NCI-H1417 treated with DMSO at 0.1 percent for 48 hours (cell line): ENCODE measurements around the gene DMD.
"Not testable (repeated sequence)": the region's sequence is repeated elsewhere in the genome, so short reads cannot be mapped to it uniquely, and the experiment has no call there.

Source experiments
- DNase-seq: peaks from one replicate; lab custom pipeline; 2025; lab: John Stamatoyannopoulos, UW

The DMD gene

GRCh38 chrX:31429915-31430314 is 1781.4 kb downstream of the DMD start:
- DNase-seq: no peak

DNA sequence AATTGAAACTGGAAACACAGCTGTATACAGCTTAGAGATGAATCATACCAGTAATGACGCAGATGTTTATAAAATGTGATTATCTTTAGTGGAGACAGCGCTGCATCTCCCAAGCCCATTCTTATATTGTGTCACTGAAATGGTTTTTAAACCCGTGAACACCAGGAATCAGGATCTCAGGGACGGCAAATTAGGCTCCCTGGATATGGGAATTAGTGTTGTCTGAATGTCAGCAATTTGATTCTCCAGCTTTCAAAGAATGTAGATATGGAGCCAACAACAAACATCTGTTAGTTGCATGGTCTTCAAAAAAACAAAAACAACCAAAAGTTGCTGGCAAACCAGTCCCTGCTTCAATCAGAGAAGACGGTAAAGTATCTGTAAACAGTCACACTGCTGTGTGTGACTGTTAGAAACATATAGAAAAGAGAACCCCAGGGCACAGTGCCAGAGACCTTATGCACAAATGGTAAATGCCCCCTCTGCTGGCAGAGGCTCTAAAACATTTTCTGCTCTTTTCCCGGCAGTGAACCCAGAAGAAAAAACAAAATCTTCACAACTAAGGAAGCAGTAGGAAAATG is 1787.7 kb downstream of the DMD start:
- DNase-seq: no peak

GRCh38 chrX:31421441-31421840 is 1789.9 kb downstream of the DMD start:
- no peak for DNase-seq

GRCh38 chrX:31420711-31421151 is 1790.6 kb downstream of the DMD start:
- DNase-seq: no peak

DNA sequence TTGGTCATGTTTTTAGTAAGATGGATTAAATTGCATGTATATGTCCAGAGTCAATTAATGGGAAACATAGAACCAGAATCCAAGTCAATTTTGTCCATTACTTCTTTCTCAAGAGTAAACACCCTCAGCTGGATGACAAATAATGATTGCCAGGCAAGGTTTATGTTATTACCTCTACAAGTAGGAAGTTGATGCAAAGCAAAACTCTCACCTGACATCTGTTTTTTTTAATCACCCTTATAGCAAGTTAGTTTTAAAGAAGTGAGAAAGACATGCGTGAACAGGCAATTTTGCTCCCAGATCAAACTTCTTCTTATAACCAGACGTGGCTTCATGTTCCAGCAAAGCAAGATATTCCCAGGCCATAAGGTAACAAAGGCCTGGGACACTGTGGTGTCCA is 1791.0 kb downstream of the DMD start:
- DNase-seq: no peak

- no peak for DNase-seq
Measured at GRCh38 chrX:31397119-31397518, 1814.2 kb downstream of the DMD start.

GRCh38 chrX:31392513-31392912 is 1818.8 kb downstream of the DMD start:
- DNase-seq: no peak

DNA sequence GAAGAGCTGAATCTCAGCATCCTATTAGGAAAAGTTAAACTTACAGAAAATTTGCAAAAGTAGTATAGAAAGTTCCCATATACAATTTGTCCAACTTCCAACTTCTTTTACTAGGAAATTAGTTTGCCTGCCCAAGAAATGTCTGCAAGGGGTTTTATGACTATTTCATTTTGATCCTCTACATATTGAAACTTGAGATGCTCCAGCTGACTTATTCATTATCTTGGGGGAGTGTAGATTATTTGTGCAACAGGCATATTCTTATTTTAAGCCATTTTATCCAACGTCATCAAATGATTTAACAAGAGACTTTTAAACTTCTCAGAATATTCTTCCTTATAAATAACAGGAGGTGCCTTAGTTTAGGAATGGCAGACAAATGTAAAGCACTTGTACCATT is 1822.4 kb downstream of the DMD start:
- no peak for DNase-seq

DNA sequence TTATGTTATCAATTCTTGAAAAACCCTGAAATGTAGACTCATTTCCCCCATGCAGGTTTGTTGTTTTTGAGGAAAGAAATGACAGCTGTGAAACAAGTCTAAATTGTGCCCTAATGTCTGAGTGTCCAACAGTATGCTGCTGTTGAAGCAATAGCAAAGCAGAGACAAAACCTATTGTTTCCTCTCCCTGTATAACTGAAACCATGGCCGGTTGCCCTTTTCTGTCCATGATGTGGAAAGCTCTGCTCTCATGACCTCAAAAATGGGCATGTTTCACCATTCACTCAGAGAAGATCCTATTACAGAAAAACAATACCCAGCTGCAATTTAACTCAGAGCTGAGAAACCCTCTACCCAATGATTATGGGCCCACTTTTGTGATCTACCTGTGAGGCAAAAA is 1826.9 kb downstream of the DMD start:
- DNase-seq: no peak

DNA sequence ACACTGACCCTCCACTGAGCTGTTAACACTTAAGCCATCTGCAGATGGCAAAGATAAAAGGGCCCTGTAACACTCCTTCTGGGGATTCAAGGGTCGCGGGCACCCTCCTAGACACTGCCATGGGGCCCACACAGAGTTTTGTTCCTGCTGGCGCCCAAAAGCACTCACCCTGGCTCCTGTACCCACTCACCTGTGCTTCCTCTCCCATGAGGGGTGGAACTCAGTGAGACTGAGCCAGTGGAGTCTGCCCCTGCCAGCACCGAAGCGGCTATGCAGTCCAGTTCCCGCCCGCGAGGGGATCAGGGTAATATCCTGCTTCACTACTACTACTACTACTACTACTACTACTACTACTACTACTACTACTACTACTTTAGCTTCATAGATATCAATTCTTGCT is 1827.4 kb downstream of the DMD start:
- no peak for DNase-seq

DNA sequence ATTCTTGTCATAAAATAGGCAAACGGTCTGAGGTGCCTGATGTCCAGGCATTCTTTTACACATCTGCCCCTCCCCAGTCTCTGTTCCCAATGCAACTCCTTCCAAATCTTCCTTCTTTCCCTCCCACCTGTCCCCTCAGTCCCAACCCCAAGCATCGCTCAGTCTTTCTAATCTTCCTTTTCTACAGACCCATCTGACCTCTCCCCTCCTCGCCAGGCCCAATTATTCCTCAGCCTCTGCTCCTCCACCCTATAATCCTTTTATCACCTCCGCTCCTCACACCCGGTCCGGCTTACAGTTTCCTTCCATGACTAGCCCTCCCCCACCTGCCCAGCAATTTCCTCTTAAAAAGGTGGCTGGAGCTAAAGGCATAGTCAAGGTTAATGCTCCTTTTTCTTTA is 1832.4 kb downstream of the DMD start:
- not testable (repeated sequence) for DNase-seq

GRCh38 chrX:31377821-31378220 is 1833.5 kb downstream of the DMD start:
- not testable (repeated sequence) for DNase-seq

DNA sequence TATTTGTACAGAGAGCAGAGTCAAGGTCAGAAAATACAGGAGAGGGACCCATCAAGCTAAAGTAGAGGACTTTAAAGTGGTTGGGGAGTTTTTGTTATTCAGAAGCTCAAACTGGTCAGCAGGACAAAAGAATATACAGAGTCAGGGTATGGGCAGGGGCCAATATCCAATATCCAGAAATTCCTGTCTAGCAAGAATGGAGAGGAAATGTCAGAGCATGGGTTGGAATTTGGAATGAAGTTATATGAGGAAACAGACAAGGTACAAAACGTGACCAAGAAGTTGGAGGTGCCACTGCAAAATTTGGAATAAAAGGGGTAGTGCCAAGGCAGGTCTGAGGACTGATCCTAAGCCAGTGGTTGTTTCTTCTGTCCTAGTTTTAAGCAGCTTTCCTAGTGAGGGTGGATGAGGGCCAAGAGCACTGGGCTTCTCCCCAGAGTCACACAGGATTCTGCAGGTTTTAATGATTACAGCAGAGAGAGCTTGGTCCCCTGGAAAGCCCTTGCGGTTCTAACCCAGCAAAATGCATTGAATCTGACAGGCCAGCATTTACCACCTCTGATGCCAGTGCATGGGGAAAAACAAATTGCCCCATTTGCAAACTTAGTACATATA is 1834.8 kb downstream of the DMD start:
- no peak for DNase-seq

GRCh38 chrX:31374786-31375185 is 1836.6 kb downstream of the DMD start:
- DNase-seq: no peak

- no peak for DNase-seq
Measured at GRCh38 chrX:31371956-31372355, 1839.4 kb downstream of the DMD start.

DNA sequence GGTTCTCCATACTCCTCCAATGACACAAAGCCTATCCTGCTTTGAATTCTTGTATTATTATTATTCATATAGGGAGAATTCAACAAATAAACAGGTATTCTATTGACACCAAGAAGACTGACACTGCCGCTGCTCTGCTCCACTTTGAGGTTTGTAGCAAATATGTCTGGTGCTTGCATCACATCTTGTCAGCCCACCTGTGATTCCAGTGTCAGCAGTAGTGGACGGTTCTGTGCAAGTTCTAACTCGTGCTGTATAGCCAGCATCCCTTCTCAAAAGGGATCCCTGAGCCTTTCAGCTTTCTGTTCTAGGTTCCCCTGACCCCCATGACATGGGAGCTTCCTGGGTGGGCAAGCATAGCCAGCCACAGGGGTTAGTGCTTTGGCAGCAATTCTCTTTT is 1843.5 kb downstream of the DMD start:
- no peak for DNase-seq

DNA sequence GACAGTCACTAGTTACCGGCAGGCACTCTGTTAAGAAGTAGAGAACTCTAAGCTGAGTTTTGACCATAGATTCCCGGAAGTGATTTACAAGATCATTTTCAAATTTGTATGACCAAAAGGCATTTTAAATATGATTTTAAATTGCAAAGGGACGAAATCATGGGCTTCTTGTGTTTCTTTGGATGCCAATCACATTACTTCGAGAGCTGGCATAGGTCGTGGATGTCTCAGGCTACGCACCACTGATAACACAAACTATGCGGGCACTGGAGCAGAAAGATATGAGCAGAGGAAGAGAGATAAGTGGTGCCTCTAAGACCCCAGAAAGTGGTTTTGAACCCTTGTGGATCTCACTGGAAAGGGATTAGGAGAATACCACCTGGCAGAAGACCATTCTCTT is 1845.3 kb downstream of the DMD start:
- DNase-seq: no peak

- DNase-seq: no peak
Measured at GRCh38 chrX:31356275-31357212, 1854.8 kb downstream of the DMD start.

GRCh38 chrX:31355206-31355955 is 1856.0 kb downstream of the DMD start:
- DNase-seq: no peak

GRCh38 chrX:31353095-31353494 is 1858.3 kb downstream of the DMD start:
- DNase-seq: no peak

GRCh38 chrX:31350808-31351074 is 1860.6 kb downstream of the DMD start:
- DNase-seq: no peak

DNA sequence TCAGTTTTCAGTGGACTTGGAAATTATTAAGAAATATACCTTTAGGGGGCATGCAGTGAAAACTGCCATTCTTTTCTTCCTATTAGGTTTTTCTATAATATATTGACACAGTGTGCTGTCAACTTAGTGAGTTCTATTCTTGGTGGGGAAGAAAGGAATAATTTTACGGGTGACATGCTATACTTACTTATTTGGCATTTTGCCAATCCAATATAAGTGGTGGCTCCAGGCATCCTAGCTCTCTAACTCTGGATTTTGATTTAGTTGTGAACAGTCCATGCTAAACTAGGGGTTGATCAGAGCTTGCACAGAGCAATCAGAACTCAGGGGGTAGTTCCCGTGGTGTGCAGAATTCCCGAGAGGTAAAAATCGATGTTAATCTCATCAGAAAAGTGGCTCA is 1861.8 kb downstream of the DMD start:
- no peak for DNase-seq

DNA sequence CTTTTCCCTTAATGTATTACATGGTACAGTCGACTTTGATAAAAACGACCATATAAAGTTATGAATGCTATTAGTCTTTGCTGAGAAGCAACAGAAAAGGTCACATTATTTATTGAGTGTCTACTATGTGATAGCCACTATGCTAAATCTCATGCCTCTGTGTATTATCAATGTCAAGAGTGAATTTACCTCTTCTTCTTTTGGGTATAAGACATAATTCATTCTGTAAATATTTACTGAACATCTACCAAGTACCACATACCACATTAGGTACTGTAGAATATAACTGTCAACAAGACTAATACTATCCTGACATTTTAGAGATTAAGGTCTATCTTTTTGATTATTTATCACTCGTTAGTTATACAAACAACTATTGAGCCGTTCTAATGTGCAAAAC is 1870.8 kb downstream of the DMD start:
- DNase-seq: no peak
